AG04450 (cell line): ENCODE data around the gene DDX39B. TPM values are rescaled to one million over a fixed set of nuclear protein-coding genes. Genes with fewer than 3 reads are reported as not detected.
A peak's percentile ranks its signal among the peaks of the same experiment; 100 is the strongest.

Experiments
- CTCF ChIA-PET: fragments of 300-600, 350-600 bp; formaldehyde crosslinking; extraction: SDS; loops from one replicate; lab custom pipeline; 2022; ENCODE audit warnings: antibody characterized with exemption, inconsistent platforms; lab: Charles Lee
- POLR2A ChIA-PET: fragments of 350-600 bp; formaldehyde crosslinking; extraction: SDS; loops from one replicate; lab custom pipeline; 2021; ENCODE audit warnings: antibody characterized with exemption, inconsistent platforms; lab: Yijun Ruan, JAX
- DNase-seq: peaks from one replicate; pipeline ENCODE4 v3.0.0-alpha.2; 2011; ENCODE audit warnings: low read depth, low spot score
- H3K27ac ChIP-seq: one replicate; pipeline ENCODE4 v1.5.1; 2012; ENCODE audit warnings: low read depth, low read length, control low read depth
- H3K27me3 ChIP-seq: one replicate; pipeline ENCODE4 v1.6.0; 2012; ENCODE audit warnings: low read length; ENCODE audit not compliant: control insufficient read depth, insufficient read depth
- H3K4me3 ChIP-seq: 2 replicates; pipeline ENCODE4 v1.5.1; 2011; ENCODE audit warnings: mild to moderate bottlenecking, low read depth, low read length, control low read depth
- H3K9me3 ChIP-seq: 2 replicates; pipeline ENCODE4 v1.5.1; 2012; ENCODE audit warnings: low read length; ENCODE audit not compliant: control insufficient read depth, insufficient read depth
- CTCF ChIP-seq: IDR thresholded peaks from 2 replicates; pipeline ENCODE4 v1.5.1; 2011; ENCODE audit warnings: low read depth, low read length, control low read depth, inconsistent platforms
- polyA plus RNA-seq: library from polyadenylated mRNA; depleted of rRNA; stranded (reverse); fragments of >200 nt; gene quantifications from 2 replicates; pipeline ENCODE4 v1.2.3, GENCODE V29; 2011

The DDX39B gene
- polyA plus RNA-seq, 1 experiment, result 434 TPM

GRCh38 chr6:31581434-31582229, 39.8 kb upstream of the DDX39B start:
- Histone ChIP-seq H3K27me3 (peaks cover 3% of the 10 kb centered on the region), H3K9me3 (no peaks in the 10 kb centered on the region; the same call in 1 of the 2 replicates), H3K4me3 (peak overlapping the region; percentile 86), H3K27ac (no peak overlapping the region)
- CTCF ChIA-PET, result interaction anchor here (0.6 to 9.5 kb wide), 11 partner anchors 9 to 103 kb away, joined by 3 to 132 read pairs (median 8); partner anchors contain the start of genes ATP6V1G2, NCR3 and NFKBIL1
- POLR2A ChIA-PET, result interaction anchor here (0.5 kb wide), 1 partner anchor 547 kb away, joined by 3 read pairs; the partner anchor contains the start of gene ATF6B
- TF ChIP-seq CTCF, result no peak
- DNase-seq, result no peak

DNA sequence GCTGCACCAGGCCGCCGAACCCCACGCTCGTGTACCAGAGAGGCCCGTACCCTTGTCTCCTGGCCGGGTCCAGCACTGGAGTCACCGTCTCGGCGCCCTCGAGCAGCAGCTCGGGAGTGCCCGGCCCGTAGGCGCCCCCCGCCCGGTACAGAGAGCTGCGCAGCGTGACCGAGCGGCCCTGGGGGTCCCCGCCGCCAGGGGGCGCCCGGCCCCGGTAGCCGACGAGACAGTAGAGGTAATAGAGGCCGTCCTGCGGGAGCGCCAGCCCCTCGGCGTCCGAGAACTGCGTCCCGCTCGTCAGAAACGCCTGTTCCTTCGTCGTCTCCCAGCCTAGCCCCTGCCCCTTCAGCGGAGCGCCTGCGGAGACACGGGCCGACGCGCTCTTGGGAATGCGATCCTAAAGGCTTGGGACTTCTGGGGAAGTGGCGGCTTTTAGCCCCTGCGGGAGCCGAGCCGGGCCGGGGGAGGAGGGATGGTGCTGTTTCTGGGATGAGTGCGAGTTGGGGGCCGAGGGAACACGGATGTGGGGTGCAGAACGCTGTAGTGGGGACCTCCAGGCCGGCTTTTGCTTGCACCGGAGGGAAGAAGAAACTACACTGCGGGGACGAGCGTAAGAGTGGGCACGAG, 39.1 kb upstream of the DDX39B start:
- Histone ChIP-seq H3K27me3 (peaks cover 5% of the 10 kb centered on the region), H3K9me3 (no peaks in the 10 kb centered on the region; the same call in 1 of the 2 replicates), H3K27ac (peak overlapping the region; percentile 57), H3K4me3 (peak overlapping the region; percentile 86)
- TF ChIP-seq CTCF, result peak; percentile 87
- peak; percentile 42 for DNase-seq
- ChIA-PET CTCF (interaction anchor here (0.9 to 9.5 kb wide), 17 partner anchors 9 to 40 kb away, joined by 3 to 132 read pairs (median 5); partner anchors contain the start of genes ATP6V1G2, DDX39B, NCR3 and NFKBIL1), POLR2A (interaction anchor here (0.5 to 0.7 kb wide), 3 partner anchors 38 to 555 kb away, joined by 3 to 5 read pairs (median 3); partner anchors contain the start of gene ATF6B)

GRCh38 chr6:31580438-31580740, 38.6 kb upstream of the DDX39B start:
- no peak for TF ChIP-seq CTCF
- ChIA-PET CTCF (interaction anchor here (0.9 to 9.5 kb wide), 16 partner anchors 10 to 39 kb away, joined by 3 to 132 read pairs (median 6); partner anchors contain the start of genes ATP6V1G2, DDX39B, NCR3 and NFKBIL1), POLR2A (interaction anchor here (0.6 to 0.7 kb wide), 2 partner anchors 38 to 556 kb away, joined by 3 to 5 read pairs; no protein-coding TSS in a partner anchor)
- peak overlapping the region; percentile 86 for H3K4me3 ChIP-seq
- DNase-seq, result no peak
- no peak overlapping the region for H3K27ac ChIP-seq
- peaks cover 10% of the 10 kb centered on the region for H3K27me3 ChIP-seq
- no peaks in the 10 kb centered on the region; the same call in 1 of the 2 replicates for H3K9me3 ChIP-seq

GRCh38 chr6:31579546-31580437, 38.0 kb upstream of the DDX39B start:
- CTCF ChIA-PET, result interaction anchor here (0.9 to 9.5 kb wide), 15 partner anchors 10 to 38 kb away, joined by 4 to 132 read pairs (median 7); partner anchors contain the start of genes ATP6V1G2, DDX39B, NCR3 and NFKBIL1
- no peak for DNase-seq
- POLR2A ChIA-PET, result interaction anchor here (0.7 kb wide), 1 partner anchor 556 kb away, joined by 3 read pairs; no protein-coding TSS in a partner anchor
- no peak for TF ChIP-seq CTCF
- Histone ChIP-seq H3K27ac (no peak overlapping the region), H3K4me3 (no peak overlapping the region), H3K9me3 (no peaks in the 10 kb centered on the region; the same call in 1 of the 2 replicates), H3K27me3 (peaks cover 16% of the 10 kb centered on the region)
